ENCODE data around the gene PSMC1. TPM values are rescaled to one million over a fixed set of nuclear protein-coding genes. Genes with fewer than 3 reads are reported as not detected.

Gene PSMC1
- total RNA-seq, 1 experiment from 2014 or later, result 132 TPM

- no peak overlapping the region for H3K4me3 ChIP-seq (replicated peaks in 1 of 2; ENCODE audit: low read depth in 1 of 2, low read length in 2 of 2)
- CTCF ChIA-PET, result interaction anchor here (0.6 kb wide), 1 partner anchor 13 kb away, joined by 3 read pairs; no protein-coding TSS in a partner anchor
- no peak overlapping the region for H3K4me2 ChIP-seq (ENCODE audit: low read length)
- RAD21 ChIA-PET (ENCODE audit: low non-redundant PET in 1 of 2, low total read pairs in 2 of 2, uncharacterized antibody in 2 of 2, unreplicated experiment in 2 of 2), result no interaction called here
- intact Hi-C loops (cut with micrococcal nuclease), result no loop called here
- no peak overlapping the region for H3K27ac ChIP-seq (ENCODE audit: low read depth, low read length)
- H3K79me2 ChIP-seq (ENCODE audit: insufficient read depth, low read length), result peaks cover 67% of the 10 kb centered on the region
- no peaks in the 10 kb centered on the region for H4K20me1 ChIP-seq (ENCODE audit: insufficient read depth)
- H2AFZ ChIP-seq (ENCODE audit: low read depth, low read length, poor library complexity, severe bottlenecking), result no peak overlapping the region
- no TSS peak for BruUV-seq (replicated peaks)
- no peak for TF ChIP-seq TCF7L2 (IDR thresholded peaks at IDR 0.05; ENCODE audit: borderline replicate concordance, extremely low read depth, insufficient read depth, insufficient read length)
- no peak for TF ChIP-seq SRF (IDR thresholded peaks at IDR 0.05; ENCODE audit: low read depth)
- no peak for TF ChIP-seq FOSL1 (IDR thresholded peaks at IDR 0.05; ENCODE audit: low read depth)
- no peak for TF ChIP-seq MAX (IDR thresholded peaks at IDR 0.05)
- TF ChIP-seq ZBTB33 (IDR thresholded peaks at IDR 0.05; ENCODE audit: extremely low read depth, insufficient replicate concordance, low read length), result no peak
- no peak for TF ChIP-seq ZNF274 (IDR thresholded peaks at IDR 0.05; ENCODE audit: low read depth, low read length)
- TF ChIP-seq ATF3 (IDR thresholded peaks at IDR 0.05), result no peak
- no peak for TF ChIP-seq ZFX (IDR thresholded peaks at IDR 0.05)
- no peak for TF ChIP-seq CBX3 (IDR thresholded peaks at IDR 0.05; ENCODE audit: low read depth)
- no peak for TF ChIP-seq SP1 (IDR thresholded peaks at IDR 0.05; ENCODE audit: low read depth)
- TF ChIP-seq POLR2AphosphoS5 (IDR thresholded peaks at IDR 0.05; ENCODE audit: low read depth, low read length), result no peak
- TF ChIP-seq CTCF (IDR thresholded peaks at IDR 0.05 in 2 of 3, conservative IDR thresholded peaks at IDR 0.05 in 1 of 3; ENCODE audit: borderline replicate concordance in 1 of 3, insufficient read depth in 1 of 3, low read depth in 2 of 3, low read length in 2 of 3), result no peak
- TF ChIP-seq YY1 (IDR thresholded peaks at IDR 0.05; ENCODE audit: extremely low read depth, insufficient replicate concordance, low read depth, low read length), result no peak
- TF ChIP-seq EZH2phosphoT487 (IDR thresholded peaks at IDR 0.05; ENCODE audit: borderline replicate concordance), result no peak
- ATAC-seq (no peak), DNase-seq (ENCODE audit: low read depth, low spot score) (no peak)
- peaks cover 0 to 4% of the 10 kb centered on the region in 2 experiments; a peak in 2 of 4 replicates for H3K36me3 ChIP-seq (ENCODE audit: control insufficient read depth in 1 of 2, insufficient read depth in 2 of 2, low read length in 2 of 2)
- H3K9me3 ChIP-seq (ENCODE audit: control insufficient read depth in 1 of 2, insufficient read depth in 1 of 2, low read depth in 1 of 2, low read length in 2 of 2), result no peaks in the 10 kb centered on the region
- H3K9me2 ChIP-seq (ENCODE audit: insufficient read depth), result no peaks in the 10 kb centered on the region
- no peak overlapping the region for H3K9ac ChIP-seq (ENCODE audit: low read length)
- H3K4me1 ChIP-seq (ENCODE audit: control insufficient read depth in 1 of 2, insufficient read depth in 2 of 2, low read length in 2 of 2), result no peaks in the 10 kb centered on the region
- H3K27me3 ChIP-seq (ENCODE audit: insufficient read depth, low read length), result no peaks in the 10 kb centered on the region
- POLR2A ChIA-PET, result no interaction called here
Observed at GRCh38 chr14:90321891-90322290, 65.5 kb downstream of the PSMC1 start.

Other genes with a start within 250 kb of the PSMC1 start
- 2.2 TPM for gene KCNK13, start 194.6 kb upstream of the PSMC1 start, total RNA-seq (2021; ENCODE audit: unreplicated experiment)
- gene NRDE2, start 75.4 kb downstream of the PSMC1 start, total RNA-seq (2021; ENCODE audit: unreplicated experiment), result 20.1 TPM
- 261 TPM for gene CALM1, start 140.5 kb downstream of the PSMC1 start, total RNA-seq (2021; ENCODE audit: unreplicated experiment)